Jurkat, Clone E6-1 (cell line): Measurements from ENCODE around the gene LZTR1.
A peak's percentile ranks its signal among the peaks of the same experiment; 100 is the strongest.

Experiments
- DNase-seq: peaks from one replicate; pipeline ENCODE4 v3.0.0-alpha.2; 2011; ENCODE audit warnings: low read depth, low spot score
- H3K4me3 ChIP-seq: 2 replicates; pipeline ENCODE4 v1.5.1; 2011; ENCODE audit warnings: mild to moderate bottlenecking, low read length, control low read depth, moderate library complexity

The LZTR1 gene

GRCh38 chr22:20948989-20949388, 33.1 kb upstream of the LZTR1 start:
- DNase-seq, result no peak
- no peak overlapping the region for H3K4me3 ChIP-seq

DNA sequence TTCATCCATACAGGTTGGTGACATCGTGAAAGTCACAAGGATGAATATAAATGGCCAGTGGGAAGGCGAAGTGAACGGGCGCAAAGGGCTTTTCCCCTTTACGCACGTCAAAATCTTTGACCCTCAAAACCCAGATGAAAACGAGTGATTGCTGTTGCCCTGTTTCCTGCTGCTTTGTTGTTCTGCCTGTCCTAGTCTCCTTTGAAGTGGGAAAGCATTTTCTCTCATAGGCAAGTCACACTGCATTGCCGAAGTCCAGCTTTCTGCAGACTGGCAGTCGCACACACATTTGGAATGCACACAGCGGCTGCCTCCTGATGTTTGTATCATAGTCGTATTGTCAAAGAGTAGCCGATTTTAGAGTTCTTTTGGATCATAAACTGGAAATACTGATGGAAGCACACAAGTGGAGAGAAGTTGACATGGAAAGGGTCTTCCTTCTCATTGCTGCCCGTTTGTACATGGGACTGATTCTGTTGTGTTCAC, 32.4 kb upstream of the LZTR1 start:
- H3K4me3 ChIP-seq, result no peak overlapping the region
- peak; percentile 9 for DNase-seq

GRCh38 chr22:20951151-20951931, 30.8 kb upstream of the LZTR1 start:
- no peak overlapping the region for H3K4me3 ChIP-seq
- DNase-seq, result no peak

DNA sequence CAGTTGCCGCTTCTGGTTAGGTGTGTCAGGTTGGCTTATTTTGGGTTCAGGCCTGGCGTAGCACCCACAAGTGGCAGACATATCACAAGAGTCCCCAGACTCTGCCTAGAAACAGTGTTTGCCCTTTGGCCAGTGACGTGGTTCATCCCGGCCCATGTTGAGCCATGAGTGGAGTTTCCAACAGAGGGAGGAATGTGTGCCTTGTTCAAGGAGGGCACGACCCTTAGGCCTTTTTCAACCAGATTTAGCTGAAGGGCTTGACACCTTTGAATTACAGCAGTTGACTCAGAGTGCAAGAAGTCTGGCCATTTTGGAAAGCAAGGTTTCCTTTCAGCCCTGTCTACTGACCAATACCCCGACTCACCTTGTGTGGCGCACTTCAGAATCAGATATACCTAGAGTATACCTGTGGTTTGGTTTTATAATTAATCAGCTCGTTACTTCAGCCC, 30.1 kb upstream of the LZTR1 start:
- no peak overlapping the region for H3K4me3 ChIP-seq
- no peak for DNase-seq

GRCh38 chr22:20952544-20953341, 29.4 kb upstream of the LZTR1 start:
- DNase-seq, result no peak
- H3K4me3 ChIP-seq, result no peak overlapping the region

DNA sequence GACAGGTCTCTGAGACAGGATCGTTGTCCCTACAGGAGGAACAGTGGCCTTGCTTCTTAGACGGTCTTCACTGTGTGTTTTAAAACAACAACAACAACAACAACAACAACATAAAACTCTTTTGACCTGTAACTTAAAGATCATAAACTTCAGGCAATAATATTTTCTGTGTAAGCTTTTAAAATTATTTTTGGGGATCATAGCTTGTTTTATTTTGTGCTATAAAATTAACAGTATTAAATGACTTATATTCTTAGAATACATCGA, 28.8 kb upstream of the LZTR1 start:
- no peak overlapping the region for H3K4me3 ChIP-seq
- no peak for DNase-seq

DNA sequence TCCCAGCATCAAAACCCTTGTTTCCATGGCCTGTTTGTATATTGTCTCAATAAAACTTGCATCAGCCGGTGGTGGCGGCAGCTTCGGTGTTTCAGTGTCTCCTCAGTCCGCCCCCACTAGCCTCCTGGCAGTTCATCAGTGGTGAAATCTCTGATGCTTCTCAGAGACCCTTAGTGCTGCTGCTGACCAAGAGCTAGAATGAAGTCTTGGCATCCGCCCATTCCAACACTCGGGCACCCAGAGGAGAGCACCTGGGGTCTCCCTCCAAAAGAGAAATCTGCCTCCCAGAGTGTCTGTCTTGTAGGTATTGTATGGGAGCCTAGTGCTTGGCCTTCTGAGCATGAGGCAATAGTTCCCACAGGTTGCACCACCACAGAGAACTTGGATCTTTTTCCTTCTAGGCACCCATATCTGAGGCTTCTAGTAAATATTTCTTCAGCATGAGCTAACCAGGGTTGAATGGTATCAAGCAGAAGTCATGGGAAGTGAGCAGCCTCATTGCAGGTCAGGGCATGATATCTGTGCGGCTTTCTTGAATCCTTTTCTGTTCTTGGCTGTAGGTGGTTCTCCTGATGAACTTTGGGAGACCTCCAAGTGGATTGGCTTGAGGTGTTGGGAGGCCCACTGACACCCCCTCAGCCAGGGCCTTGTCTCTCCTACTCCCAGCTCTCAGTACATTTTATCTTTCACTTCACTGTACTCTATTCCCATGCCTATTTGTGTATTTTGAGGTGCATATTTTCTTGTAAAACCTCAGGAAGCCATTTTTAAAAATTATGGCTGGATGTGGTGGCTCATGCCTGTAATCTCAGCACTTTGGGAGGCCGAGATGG, 28.2 kb upstream of the LZTR1 start:
- H3K4me3 ChIP-seq, result no peak overlapping the region
- no peak for DNase-seq

GRCh38 chr22:20955548-20955947, 26.5 kb upstream of the LZTR1 start:
- no peak overlapping the region for H3K4me3 ChIP-seq
- DNase-seq, result no peak

GRCh38 chr22:20956258-20957101, 25.6 kb upstream of the LZTR1 start:
- H3K4me3 ChIP-seq, result no peak overlapping the region
- DNase-seq, result no peak

DNA sequence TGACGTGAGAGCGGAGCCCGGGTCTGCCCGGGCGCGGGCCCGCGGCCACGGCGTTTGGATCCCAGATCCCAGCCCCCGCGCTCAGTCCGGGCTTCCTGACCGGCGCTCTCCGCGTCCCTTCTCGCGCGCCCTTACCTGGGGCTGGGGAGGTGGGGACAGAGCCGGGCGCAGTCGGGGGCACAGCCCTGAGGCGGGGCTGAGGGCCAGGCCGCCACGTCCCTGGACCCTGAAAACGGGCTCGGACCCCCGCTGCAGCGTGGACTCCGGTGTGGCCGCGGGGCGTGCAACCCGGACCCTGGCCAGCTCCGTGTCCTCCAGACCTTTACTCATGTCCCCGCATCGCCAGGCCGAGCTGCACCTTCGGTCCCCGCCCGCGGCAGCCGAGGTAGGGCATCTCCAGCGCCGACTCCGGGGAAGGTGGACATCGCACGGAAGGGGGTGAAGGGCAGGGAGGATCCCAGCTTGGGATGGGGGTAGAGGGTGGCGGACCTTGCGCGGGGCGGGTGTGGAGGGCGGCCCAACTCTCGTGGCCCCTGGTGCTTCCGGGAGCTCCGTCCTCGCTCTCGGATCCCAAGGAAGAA, 24.9 kb upstream of the LZTR1 start:
- DNase-seq, result no peak
- H3K4me3 ChIP-seq, result no peak overlapping the region

GRCh38 chr22:20957683-20958431, 24.2 kb upstream of the LZTR1 start:
- DNase-seq, result no peak
- no peak overlapping the region for H3K4me3 ChIP-seq

DNA sequence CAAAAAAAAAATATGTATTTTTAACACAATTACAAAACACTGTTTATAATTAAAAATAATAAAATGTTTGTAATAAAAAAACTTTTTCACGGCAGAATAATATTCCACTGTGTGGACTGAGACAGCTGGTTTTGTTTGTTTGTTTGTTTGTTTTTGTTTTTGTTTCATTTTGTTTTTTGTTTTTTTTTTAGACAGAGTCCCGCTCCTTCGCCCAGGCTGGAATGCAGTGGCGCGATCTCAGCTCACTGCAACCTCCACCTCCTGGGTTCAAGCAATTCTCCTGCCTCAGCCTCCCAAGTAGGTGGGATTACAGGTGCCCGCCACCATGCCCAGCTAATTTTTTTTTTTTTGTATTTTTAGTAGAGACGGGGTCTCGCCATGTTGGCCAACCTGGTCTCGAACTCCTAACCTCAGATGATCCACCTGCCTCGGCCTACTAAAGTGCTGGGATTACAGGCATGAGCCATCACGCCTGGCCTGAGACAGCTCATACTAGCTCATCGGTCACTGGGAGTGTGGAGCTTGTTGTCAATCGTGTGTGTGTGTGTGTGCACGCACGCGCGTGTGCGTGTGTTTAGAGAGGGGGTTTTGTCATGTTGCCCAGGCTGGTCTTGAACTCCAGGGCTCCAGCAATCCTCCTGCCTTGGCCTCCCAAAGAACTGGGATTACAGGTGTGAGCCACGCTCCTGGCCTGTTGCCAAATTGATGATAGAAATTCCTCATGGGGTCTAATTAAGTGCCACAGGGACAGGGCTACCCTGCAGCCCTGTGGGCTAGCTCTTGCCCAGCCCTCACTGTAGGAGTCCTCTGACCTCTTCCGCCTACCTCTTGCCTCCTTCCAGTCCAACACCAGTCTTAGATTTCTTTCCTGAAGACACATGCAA, 22.3 kb upstream of the LZTR1 start:
- no peak for DNase-seq
- H3K4me3 ChIP-seq, result no peak overlapping the region

GRCh38 chr22:20960609-20961008, 21.5 kb upstream of the LZTR1 start:
- DNase-seq, result no peak
- H3K4me3 ChIP-seq, result no peak overlapping the region

GRCh38 chr22:20962491-20962945, 19.6 kb upstream of the LZTR1 start:
- no peak for DNase-seq
- no peak overlapping the region for H3K4me3 ChIP-seq

DNA sequence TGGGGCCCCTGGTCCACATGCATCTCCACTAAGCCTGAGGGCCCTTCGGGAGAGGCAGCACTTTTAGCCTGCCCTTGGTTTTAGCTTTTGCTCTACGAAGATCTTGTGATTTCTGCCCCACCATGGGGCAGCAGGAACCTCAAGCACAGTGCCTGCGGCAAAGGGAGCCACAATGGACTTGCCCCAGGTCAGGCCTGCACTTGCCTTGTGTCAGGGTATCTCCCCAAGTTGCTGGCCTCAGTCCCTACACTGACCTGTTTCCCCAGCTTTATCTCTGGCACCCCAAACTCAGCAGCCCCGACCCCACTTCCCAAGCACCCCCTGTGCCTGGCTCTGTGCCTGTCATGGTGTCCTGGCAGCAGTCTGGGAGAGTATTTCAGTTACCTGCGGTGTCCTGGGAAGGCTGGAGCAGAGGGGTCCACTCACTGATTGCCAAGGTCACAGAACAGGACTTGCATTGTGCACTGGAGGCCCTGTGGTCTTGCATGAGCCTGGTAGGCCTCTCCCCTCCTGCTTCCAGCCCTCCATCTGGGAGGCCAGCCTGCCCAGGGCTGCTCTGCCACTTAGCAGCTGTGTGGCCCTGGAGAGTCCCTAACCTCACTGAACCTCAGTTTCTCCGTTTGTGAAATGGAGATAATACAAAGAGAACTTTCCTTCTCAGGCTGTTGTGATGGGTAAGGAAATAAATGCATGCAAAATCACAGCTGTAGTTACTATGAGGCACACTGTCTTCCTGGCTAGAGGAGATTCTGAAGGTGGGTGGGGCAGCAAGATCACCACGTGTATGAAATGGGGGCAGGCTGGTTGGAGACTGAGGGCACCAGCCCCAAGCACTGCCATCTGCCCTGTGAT, 18.7 kb upstream of the LZTR1 start:
- DNase-seq, result no peak
- H3K4me3 ChIP-seq, result no peak overlapping the region
